ENCODE measurements around the gene RAB32. TPM values are rescaled to one million over a fixed set of nuclear protein-coding genes. Genes with fewer than 3 reads are reported as not detected.

Gene RAB32
- 39.7 and 73.6 TPM in 2 replicates for total RNA-seq (2022)
- percentile 94 among the genes with signal in this experiment for Bru-seq, nascent RNA
- percentile 74 among the genes with signal in this experiment for BruChase-seq, experiment 1, labeled RNA remaining after a 6-hour chase
- percentile 82 among the genes with signal in this experiment for BruChase-seq, experiment 2, labeled RNA remaining after a 2-hour chase
- long read RNA-seq, transcript RAB32-201 (3 exons, 1,217 nt), result major isoform, 297 of 309 reads
- long read RNA-seq, partial matches to known transcripts, result 4 of 309 reads
- long read RNA-seq, other reads (novel, unspliced or antisense), result 8 of 309 reads

GRCh38 chr6:146543211-146543939 is at the start of gene RAB32:
Gene RAB32 (plus strand): TSS chr6:146543833. CDS start chr6:146543872, 39 bp downstream.
- peak; percentile 93 for DNase-seq (ENCODE audit: unreplicated experiment)
- H3K4me3 Mint-ChIP-seq (ENCODE audit: unreplicated experiment), result peak within 1 kb of the TSS; percentile 94
- no peaks in the 10 kb centered on the region for H3K27me3 Mint-ChIP-seq (ENCODE audit: insufficient read depth, unreplicated experiment)
- ChIA-PET CTCF (interaction anchor here (0.6 to 0.9 kb wide), 3 partner anchors 606 to 704 kb away, joined by 3 read pairs; no protein-coding TSS in a partner anchor), POLR2A (interaction anchor here (0.6 to 3.3 kb wide), 9 partner anchors 11 to 619 kb away, joined by 3 to 22 read pairs (median 3); partner anchors contain the start of gene SHPRH)
- TF ChIP-seq CTCF (IDR thresholded peaks at IDR 0.05; ENCODE audit: unreplicated experiment), result peak; percentile 64
- H3K9me3 Mint-ChIP-seq (ENCODE audit: unreplicated experiment), result no peaks in the 10 kb centered on the region
- peaks cover 5% of the 10 kb centered on the region for H3K36me3 Mint-ChIP-seq (ENCODE audit: insufficient read depth, unreplicated experiment)
- peaks cover 13% of the 10 kb centered on the region for H3K4me1 Mint-ChIP-seq (ENCODE audit: insufficient read depth, unreplicated experiment)
- no TSS peak for BruUV-seq (replicated peaks)
- peak within 1 kb of the TSS; percentile 97 for H3K27ac Mint-ChIP-seq (ENCODE audit: low read depth, unreplicated experiment)
- intact Hi-C loops (cut with micrococcal nuclease), result loop anchor here (1.0 to 10.0 kb wide), 5 partner anchors 157 to 809 kb away; partner anchors contain the start of genes EPM2A and FBXO30

- TF ChIP-seq CTCF (IDR thresholded peaks at IDR 0.05; ENCODE audit: unreplicated experiment), result no peak
- ChIA-PET POLR2A (no interaction called here), CTCF (no interaction called here)
- Mint-ChIP-seq H3K9me3 (ENCODE audit: unreplicated experiment) (peaks cover 10% of the 10 kb centered on the region), H3K27ac (ENCODE audit: low read depth, unreplicated experiment) (no peak overlapping the region), H3K36me3 (ENCODE audit: insufficient read depth, unreplicated experiment) (no peaks in the 10 kb centered on the region), H3K4me3 (ENCODE audit: unreplicated experiment) (no peak overlapping the region), H3K27me3 (ENCODE audit: insufficient read depth, unreplicated experiment) (peaks cover 1% of the 10 kb centered on the region), H3K4me1 (ENCODE audit: insufficient read depth, unreplicated experiment) (no peaks in the 10 kb centered on the region)
- BruUV-seq (replicated peaks), result no TSS peak
- DNase-seq (ENCODE audit: unreplicated experiment), result no peak
- intact Hi-C loops (cut with micrococcal nuclease), result no loop called here
Observed at GRCh38 chr6:146498309-146498708, 45.3 kb upstream of the RAB32 start.

GRCh38 chr6:146503096-146503495 is 40.5 kb upstream of the RAB32 start:
- TF ChIP-seq CTCF (IDR thresholded peaks at IDR 0.05; ENCODE audit: unreplicated experiment), result no peak
- Mint-ChIP-seq H3K27ac (ENCODE audit: low read depth, unreplicated experiment) (no peak overlapping the region), H3K27me3 (ENCODE audit: insufficient read depth, unreplicated experiment) (peaks cover 27% of the 10 kb centered on the region), H3K4me1 (ENCODE audit: insufficient read depth, unreplicated experiment) (no peaks in the 10 kb centered on the region), H3K36me3 (ENCODE audit: insufficient read depth, unreplicated experiment) (no peaks in the 10 kb centered on the region), H3K9me3 (ENCODE audit: unreplicated experiment) (peaks cover 10% of the 10 kb centered on the region), H3K4me3 (ENCODE audit: unreplicated experiment) (no peak overlapping the region)
- no TSS peak for BruUV-seq (replicated peaks)
- ChIA-PET CTCF (no interaction called here), POLR2A (no interaction called here)
- no peak for DNase-seq (ENCODE audit: unreplicated experiment)
- intact Hi-C loops (cut with micrococcal nuclease), result no loop called here

- H3K4me3 Mint-ChIP-seq (ENCODE audit: unreplicated experiment), result no peak overlapping the region
- DNase-seq (ENCODE audit: unreplicated experiment), result no peak
- no peaks in the 10 kb centered on the region for H3K36me3 Mint-ChIP-seq (ENCODE audit: insufficient read depth, unreplicated experiment)
- H3K4me1 Mint-ChIP-seq (ENCODE audit: insufficient read depth, unreplicated experiment), result no peaks in the 10 kb centered on the region
- H3K27ac Mint-ChIP-seq (ENCODE audit: low read depth, unreplicated experiment), result no peak overlapping the region
- intact Hi-C loops (cut with micrococcal nuclease), result no loop called here
- no peak for TF ChIP-seq CTCF (IDR thresholded peaks at IDR 0.05; ENCODE audit: unreplicated experiment)
- BruUV-seq (replicated peaks), result no TSS peak
- H3K27me3 Mint-ChIP-seq (ENCODE audit: insufficient read depth, unreplicated experiment), result peaks cover 26% of the 10 kb centered on the region
- POLR2A ChIA-PET, result interaction anchor here (1.0 kb wide), 1 partner anchor 9 kb away, joined by 3 read pairs; no protein-coding TSS in a partner anchor
- CTCF ChIA-PET, result no interaction called here
- H3K9me3 Mint-ChIP-seq (ENCODE audit: unreplicated experiment), result no peaks in the 10 kb centered on the region
Observed at GRCh38 chr6:146515212-146515611, 28.4 kb upstream of the RAB32 start.

All from MCF 10A (cell line).